Natural killer cell (primary cell): ENCODE results near the gene TMEM217. TPM values are rescaled to one million over a fixed set of nuclear protein-coding genes. Genes with fewer than 3 reads are reported as not detected.
"Not testable (repeated sequence)": the region's sequence is repeated elsewhere in the genome, so short reads cannot be mapped to it uniquely, and the experiment has no call there.

ENCODE experiments used
- ATAC-seq, 3 donors: fragments of 150-1000 bp in 2 of 3; fragments of 200-7000 bp in 1 of 3; cut with Tn5 transposase; 1 replicate in 1 of 3; 2 replicates in 2 of 3; pipeline ENCODE4 v1.10.0; 2021; ENCODE audit warnings: mild to moderate bottlenecking in 2 of 3, moderate library complexity in 2 of 3
- DNase-seq, 2 donors: peaks; one replicate each; pipeline versions ENCODE4 v3.0.0 to v3.0.0-alpha.2; 2013 to 2021; ENCODE audit warnings: mixed read lengths in 1 of 2
- H3K27ac ChIP-seq: one replicate; pipeline ENCODE4 v1.5.1; 2013; ENCODE audit warnings: mild to moderate bottlenecking, low read length
- H3K27me3 ChIP-seq: one replicate; pipeline ENCODE4 v1.6.1; 2013; ENCODE audit warnings: low read length; ENCODE audit not compliant: control insufficient read depth, insufficient read depth
- H3K36me3 ChIP-seq: one replicate; pipeline ENCODE4 v1.6.1; 2013; ENCODE audit warnings: low read length; ENCODE audit not compliant: control insufficient read depth, insufficient read depth
- H3K4me1 ChIP-seq: one replicate; pipeline ENCODE4 v1.6.1; 2013; ENCODE audit warnings: low read length; ENCODE audit not compliant: control insufficient read depth, insufficient read depth
- H3K4me3 ChIP-seq: one replicate; pipeline ENCODE4 v1.5.1; 2013; ENCODE audit warnings: low read length
- H3K9me3 ChIP-seq: one replicate; pipeline ENCODE4 v1.6.1; 2013; ENCODE audit warnings: low read length; ENCODE audit not compliant: control insufficient read depth, insufficient read depth
- H3K27ac Mint-ChIP-seq, 2 donors: one replicate each; pipeline ENCODE4 v1.8.0; 2022; ENCODE audit warnings: mild to moderate bottlenecking in 2 of 2, mixed read lengths in 2 of 2, moderate library complexity in 1 of 2
- H3K27me3 Mint-ChIP-seq, 2 donors: one replicate each; pipeline ENCODE4 v1.8.0; 2022; ENCODE audit warnings: low read depth in 2 of 2, mixed read lengths in 2 of 2
- H3K36me3 Mint-ChIP-seq: one replicate; pipeline ENCODE4 v1.8.0; 2022; ENCODE audit warnings: mixed read lengths
- H3K4me1 Mint-ChIP-seq, 2 donors: one replicate each; pipeline ENCODE4 v1.8.0; 2022; ENCODE audit warnings: mixed read lengths in 2 of 2
- H3K4me3 Mint-ChIP-seq: one replicate; pipeline ENCODE4 v1.8.0; 2022; ENCODE audit warnings: mild to moderate bottlenecking, moderate library complexity, mixed read lengths
- H3K9me3 Mint-ChIP-seq, 2 donors: one replicate each; pipeline ENCODE4 v1.8.0; 2022; ENCODE audit warnings: mixed read lengths in 2 of 2
- WGBS: methylation state at CpG from one replicate; pipeline ENCODE4 v1.1.7; 2013; ENCODE audit warnings: missing lambda C conversion rate; ENCODE audit not compliant: insufficient coverage; 5-methylcytosine and 5-hydroxymethylcytosine counted together
- intact Hi-C: fragments of 100-400 bp; cut with micrococcal nuclease; formaldehyde crosslinking; loops from one replicate; pipeline ENCODE4 v1.14.2; 2022
- total RNA-seq, 4 donors: library from RNA; stranded (reverse); fragments of 120-200 nt in 1 of 4; gene quantifications; one replicate each; pipeline versions ENCODE4 v1.2.3 to v1.2.4, GENCODE V29; 2013 to 2022
- TF ChIP-seq, protein P1 (sequence below): fragments of 200-600 bp; IDR thresholded peaks from one replicate; pipeline ENCODE4 v1.8.0; 2022; ENCODE audit warnings: antibody characterized with exemption

TMEM217 gene
- total RNA-seq: 1 to 10 TPM in 1 of 3 donors, under 1 TPM in 2; 0.75 to 2.1 (median 0.75) TPM
- total RNA-seq (2013): 0.50 TPM

DNA sequence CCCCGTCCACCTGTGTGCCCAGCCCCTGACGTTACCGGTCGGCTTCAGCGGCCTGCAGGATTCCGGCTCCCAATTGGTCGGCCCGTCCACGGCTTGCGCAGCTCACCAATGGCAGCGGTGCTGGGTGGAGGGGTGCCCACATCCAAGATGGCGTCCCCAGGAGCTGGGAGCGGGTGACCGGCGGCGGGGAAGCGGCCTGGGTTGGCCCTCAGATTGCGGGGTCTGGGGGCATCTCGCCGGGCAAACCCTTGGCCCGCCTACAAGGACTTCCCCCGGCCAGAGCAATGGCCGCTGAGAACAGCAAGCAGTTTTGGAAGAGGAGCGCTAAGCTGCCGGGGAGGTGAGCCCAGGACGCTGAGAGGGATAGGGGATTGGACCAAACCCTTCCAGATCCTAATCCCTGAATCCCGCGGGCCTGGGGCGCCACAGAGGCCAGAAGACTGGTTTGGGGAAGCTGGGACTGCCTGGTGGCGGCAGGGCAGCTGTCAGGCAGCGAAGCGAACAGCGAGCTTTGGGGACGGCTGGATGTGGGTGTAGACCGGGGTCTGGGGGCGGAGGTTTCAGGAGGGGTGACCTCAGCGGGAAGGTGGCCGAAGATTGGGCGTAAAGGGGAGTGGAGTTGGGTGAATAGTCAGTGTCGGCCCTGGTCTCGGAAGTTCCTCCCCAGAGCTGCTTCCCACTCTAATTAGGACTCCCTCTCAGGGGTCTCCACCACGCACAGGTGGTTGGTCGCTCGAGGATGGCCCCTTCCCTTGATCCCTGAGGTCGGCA lies at the start of gene TMEM217, which contains the start of gene TBC1D22B:
TSS of gene TMEM217 (minus strand) at position 511 of the 771 bp plus-strand sequence. CDS start 39,114 bp downstream, outside the sequence.
TSS of gene TBC1D22B (plus strand) at position 139 of the 771 bp plus-strand sequence. CDS start at position 285, 146 bp downstream.
- TF ChIP-seq, protein P1, sequence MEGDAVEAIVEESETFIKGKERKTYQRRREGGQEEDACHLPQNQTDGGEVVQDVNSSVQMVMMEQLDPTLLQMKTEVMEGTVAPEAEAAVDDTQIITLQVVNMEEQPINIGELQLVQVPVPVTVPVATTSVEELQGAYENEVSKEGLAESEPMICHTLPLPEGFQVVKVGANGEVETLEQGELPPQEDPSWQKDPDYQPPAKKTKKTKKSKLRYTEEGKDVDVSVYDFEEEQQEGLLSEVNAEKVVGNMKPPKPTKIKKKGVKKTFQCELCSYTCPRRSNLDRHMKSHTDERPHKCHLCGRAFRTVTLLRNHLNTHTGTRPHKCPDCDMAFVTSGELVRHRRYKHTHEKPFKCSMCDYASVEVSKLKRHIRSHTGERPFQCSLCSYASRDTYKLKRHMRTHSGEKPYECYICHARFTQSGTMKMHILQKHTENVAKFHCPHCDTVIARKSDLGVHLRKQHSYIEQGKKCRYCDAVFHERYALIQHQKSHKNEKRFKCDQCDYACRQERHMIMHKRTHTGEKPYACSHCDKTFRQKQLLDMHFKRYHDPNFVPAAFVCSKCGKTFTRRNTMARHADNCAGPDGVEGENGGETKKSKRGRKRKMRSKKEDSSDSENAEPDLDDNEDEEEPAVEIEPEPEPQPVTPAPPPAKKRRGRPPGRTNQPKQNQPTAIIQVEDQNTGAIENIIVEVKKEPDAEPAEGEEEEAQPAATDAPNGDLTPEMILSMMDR: no peak
- no peaks in the 10 kb centered on the region for H3K9me3 ChIP-seq
- peak within 1 kb of the TSS; percentile 79 for H3K27ac ChIP-seq
- peak within 1 kb of the TSS; percentile 94 for H3K4me3 Mint-ChIP-seq
- peaks cover 26 to 33% of the 10 kb centered on the region in 2 donors for H3K4me1 Mint-ChIP-seq
- ATAC-seq: peak; percentile 97 to 100 (median 99)
- peaks cover 18% of the 10 kb centered on the region for H3K4me1 ChIP-seq
- H3K4me3 ChIP-seq: peak within 1 kb of the TSS; percentile 92
- peak within 1 kb of the TSS; percentile 91 to 99 for H3K27ac Mint-ChIP-seq
- H3K9me3 Mint-ChIP-seq: no peaks in the 10 kb centered on the region
- under 1% methylated on average over 43 of the region's 45 CpGs for WGBS
- peak; percentile 92 to 97 for DNase-seq
- H3K27me3 Mint-ChIP-seq: peaks cover 0 to 9% of the 10 kb centered on the region in 2 donors
- H3K36me3 ChIP-seq: no peaks in the 10 kb centered on the region
- intact Hi-C loops: no loop called here
- H3K27me3 ChIP-seq: no peaks in the 10 kb centered on the region
- no peaks in the 10 kb centered on the region for H3K36me3 Mint-ChIP-seq

DNA sequence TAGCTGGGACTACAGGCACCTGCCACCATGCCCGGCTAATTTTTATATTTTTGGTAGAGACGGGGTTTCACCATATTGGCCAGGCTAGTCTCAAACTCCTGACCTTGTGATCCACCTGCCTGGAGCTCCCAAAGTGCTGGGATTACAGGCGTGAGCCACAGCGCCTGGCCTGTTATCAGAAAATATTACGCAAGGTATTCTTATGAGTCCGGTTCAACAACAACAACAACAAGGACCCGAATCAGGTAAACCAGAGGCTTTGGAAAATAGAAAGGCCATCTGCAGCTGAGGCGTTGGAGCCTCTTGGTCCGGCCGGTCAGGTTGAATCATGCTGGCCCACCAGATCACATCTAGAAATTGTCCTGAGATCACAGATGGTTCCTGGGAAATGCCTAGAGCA lies 49.5 kb upstream of the TMEM217 start:
- H3K9me3 ChIP-seq, H3K27me3 ChIP-seq, DNase-seq, H3K27ac ChIP-seq, ATAC-seq, H3K4me3 Mint-ChIP-seq, H3K4me1 ChIP-seq, H3K4me3 ChIP-seq, H3K27ac Mint-ChIP-seq, H3K27me3 Mint-ChIP-seq, H3K9me3 Mint-ChIP-seq, H3K4me1 Mint-ChIP-seq, intact Hi-C loops: not testable (repeated sequence)
- 97% methylated on average over 10 of the region's 10 CpGs for WGBS
- peaks cover 26% of the 10 kb centered on the region for H3K36me3 ChIP-seq
- peaks cover 16% of the 10 kb centered on the region for H3K36me3 Mint-ChIP-seq

DNA sequence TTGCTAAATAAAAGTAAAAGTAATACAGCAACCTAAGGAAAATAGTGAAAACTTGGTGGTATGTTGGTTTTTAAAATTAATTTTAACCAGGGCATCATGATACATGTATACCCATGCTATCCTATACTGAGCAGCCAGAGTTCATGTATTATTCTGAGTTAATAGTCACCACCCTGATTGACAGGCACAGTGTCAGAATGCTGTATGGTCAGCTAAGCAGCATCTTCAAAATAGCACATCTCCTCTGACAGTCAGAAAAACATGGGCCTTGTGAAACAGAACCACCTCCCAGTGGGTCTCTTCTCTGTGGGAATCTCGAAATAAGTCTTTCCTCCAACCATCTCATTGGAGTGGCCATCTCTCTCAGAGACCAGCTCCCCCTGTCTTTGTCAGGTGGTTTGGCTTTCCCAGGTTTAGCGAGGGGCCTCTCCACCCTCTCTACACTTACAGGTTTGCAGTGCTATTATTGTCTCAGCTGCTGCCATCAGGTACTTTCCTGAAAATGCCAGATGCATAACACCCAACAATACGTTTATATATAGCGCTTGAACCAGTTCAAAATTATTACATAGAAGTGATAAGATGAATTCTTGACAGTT lies 48.8 kb upstream of the TMEM217 start:
- H3K27me3 Mint-ChIP-seq: no peaks in the 10 kb centered on the region
- DNase-seq: no peak
- Histone ChIP-seq H3K4me1 (no peaks in the 10 kb centered on the region), H3K9me3 (no peaks in the 10 kb centered on the region), H3K27me3 (no peaks in the 10 kb centered on the region), H3K36me3 (peaks cover 30% of the 10 kb centered on the region), H3K4me3 (no peak overlapping the region), H3K27ac (no peak overlapping the region)
- no peak for ATAC-seq
- intact Hi-C loops: no loop called here
- no peaks in the 10 kb centered on the region for H3K4me1 Mint-ChIP-seq
- H3K27ac Mint-ChIP-seq: no peak overlapping the region
- TF ChIP-seq, protein P1: no peak
- no peak overlapping the region for H3K4me3 Mint-ChIP-seq
- 100% methylated on average over 2 of the region's 4 CpGs for WGBS
- no peaks in the 10 kb centered on the region for H3K9me3 Mint-ChIP-seq
- peaks cover 16% of the 10 kb centered on the region for H3K36me3 Mint-ChIP-seq

DNA sequence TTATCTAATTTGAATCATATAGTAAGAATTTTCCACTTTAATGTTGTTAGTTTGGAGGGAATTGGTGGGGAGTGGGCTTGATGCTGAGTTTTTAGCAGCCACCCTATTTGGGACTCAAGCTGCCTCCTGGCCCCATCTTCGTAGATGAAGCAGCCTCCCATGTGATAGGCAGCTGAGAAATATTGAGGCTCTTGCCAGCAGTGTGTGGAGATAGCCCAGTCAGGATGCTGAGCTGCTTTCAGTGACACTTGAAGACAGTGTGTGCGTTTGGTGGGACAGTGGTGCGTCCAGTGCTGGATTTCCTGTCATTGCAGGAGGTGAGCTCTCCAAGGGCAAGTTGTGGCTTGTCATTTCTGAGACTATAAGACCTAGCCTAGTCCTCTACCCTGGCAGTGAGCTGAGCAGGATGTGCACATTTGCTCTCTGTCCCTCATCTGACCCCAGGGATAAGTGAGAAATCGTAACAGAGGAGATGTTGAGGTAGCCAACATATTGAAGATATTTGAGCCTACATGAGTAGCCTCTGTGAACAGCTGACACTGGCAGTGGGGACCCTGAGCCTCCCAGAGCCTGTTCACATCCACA lies 48.0 kb upstream of the TMEM217 start:
- Histone ChIP-seq H3K4me1 (no peaks in the 10 kb centered on the region), H3K27ac (no peak overlapping the region), H3K9me3 (no peaks in the 10 kb centered on the region), H3K36me3 (peaks cover 36% of the 10 kb centered on the region), H3K4me3 (no peak overlapping the region), H3K27me3 (no peaks in the 10 kb centered on the region)
- H3K9me3 Mint-ChIP-seq: no peaks in the 10 kb centered on the region
- H3K27me3 Mint-ChIP-seq: no peaks in the 10 kb centered on the region
- TF ChIP-seq, protein P1: no peak
- no peak for DNase-seq
- peaks cover 16% of the 10 kb centered on the region for H3K36me3 Mint-ChIP-seq
- H3K4me3 Mint-ChIP-seq: no peak overlapping the region
- WGBS: 96% methylated on average over 4 of the region's 4 CpGs
- ATAC-seq: no peak
- H3K27ac Mint-ChIP-seq: no peak overlapping the region
- no peaks in the 10 kb centered on the region for H3K4me1 Mint-ChIP-seq
- intact Hi-C loops: no loop called here
